MCF 10A (cell line): ENCODE measurements around the gene SLC4A8. TPM values are rescaled to one million over a fixed set of nuclear protein-coding genes. Genes with fewer than 3 reads are reported as not detected.

Experiments used
- BruUV-seq: library from RNA; stranded (reverse); fragments of 400-500 nt; replicated peaks from 2 replicates; lab custom pipeline; 2021; lab: Mats Ljungman, UMichigan
- CTCF ChIA-PET: fragments of 300-600 bp; sonication (Branson Sonifier 250); formaldehyde crosslinking; extraction: SDS; loops from one replicate; lab custom pipeline; 2021; ENCODE audit warnings: antibody characterized with exemption, inconsistent platforms; lab: Yijun Ruan, JAX
- POLR2A ChIA-PET: fragments of 300-600, 350-650 bp; sonication (Branson Sonifier 250); formaldehyde crosslinking; extraction: SDS; loops from one replicate; lab custom pipeline; 2020; ENCODE audit warnings: antibody characterized with exemption, inconsistent platforms; lab: Yijun Ruan, JAX
- DNase-seq: peaks from one replicate; pipeline ENCODE4 v3.0.0-alpha.2; 2018; ENCODE audit not compliant: unreplicated experiment
- H3K27ac Mint-ChIP-seq: one replicate; pipeline ENCODE4 v1.8.0; 2022; ENCODE audit warnings: mild to moderate bottlenecking, low read depth, mixed read lengths; ENCODE audit not compliant: unreplicated experiment
- H3K27me3 Mint-ChIP-seq: one replicate; pipeline ENCODE4 v1.8.0; 2022; ENCODE audit warnings: mixed read lengths; ENCODE audit not compliant: insufficient read depth, unreplicated experiment
- H3K36me3 Mint-ChIP-seq: one replicate; pipeline ENCODE4 v1.8.0; 2022; ENCODE audit warnings: mild to moderate bottlenecking, moderate library complexity, mixed read lengths; ENCODE audit not compliant: insufficient read depth, unreplicated experiment
- H3K4me1 Mint-ChIP-seq: one replicate; pipeline ENCODE4 v1.8.0; 2022; ENCODE audit warnings: mixed read lengths; ENCODE audit not compliant: insufficient read depth, unreplicated experiment
- H3K4me3 Mint-ChIP-seq: one replicate; pipeline ENCODE4 v1.8.0; 2022; ENCODE audit warnings: mild to moderate bottlenecking, moderate library complexity, mixed read lengths; ENCODE audit not compliant: unreplicated experiment
- H3K9me3 Mint-ChIP-seq: one replicate; pipeline ENCODE4 v1.8.0; 2022; ENCODE audit warnings: mixed read lengths; ENCODE audit not compliant: unreplicated experiment
- intact Hi-C: fragments of 100-400 bp; cut with micrococcal nuclease; formaldehyde crosslinking; loops from 2 replicates; pipeline ENCODE4 v1.14.1; 2022
- total RNA-seq: library from RNA; stranded (reverse); gene quantifications from 2 replicates; pipeline ENCODE4 v1.2.3, GENCODE V29; 2022
- TF ChIP-seq, protein P1 (sequence below): fragments of 200-600 bp; IDR thresholded peaks from one replicate; pipeline ENCODE4 v1.8.0; 2022; ENCODE audit warnings: antibody characterized with exemption, mild to moderate bottlenecking; ENCODE audit not compliant: unreplicated experiment

Gene SLC4A8
- total RNA-seq, 1 experiment from 2014 or later, result 1.1 TPM

DNA sequence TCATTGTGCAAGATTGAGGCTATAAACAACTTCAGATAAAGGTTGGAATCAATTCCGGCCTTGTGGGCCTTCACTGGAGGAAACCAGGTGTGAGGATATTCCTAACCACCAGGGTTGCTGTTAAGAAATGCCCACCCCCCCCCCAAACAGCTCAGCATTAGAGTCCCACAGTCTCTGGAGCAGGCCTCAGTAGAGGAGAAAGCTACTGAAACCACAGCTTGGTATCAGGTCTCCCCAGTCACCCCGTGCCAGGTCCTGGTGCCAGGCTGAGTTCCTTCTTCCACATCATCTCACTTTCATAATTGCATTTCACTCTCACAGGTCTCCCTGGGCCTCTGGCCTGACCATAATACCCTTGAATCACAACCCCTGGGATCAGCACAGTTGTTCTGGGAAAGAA is 45.9 kb upstream of the SLC4A8 start:
- peaks cover 11% of the 10 kb centered on the region for H3K4me1 Mint-ChIP-seq
- DNase-seq, result no peak
- no TSS peak for BruUV-seq
- H3K4me3 Mint-ChIP-seq, result no peak overlapping the region
- peaks cover 13% of the 10 kb centered on the region for H3K36me3 Mint-ChIP-seq
- no peak overlapping the region for H3K27ac Mint-ChIP-seq
- no peaks in the 10 kb centered on the region for H3K9me3 Mint-ChIP-seq
- TF ChIP-seq, protein P1, sequence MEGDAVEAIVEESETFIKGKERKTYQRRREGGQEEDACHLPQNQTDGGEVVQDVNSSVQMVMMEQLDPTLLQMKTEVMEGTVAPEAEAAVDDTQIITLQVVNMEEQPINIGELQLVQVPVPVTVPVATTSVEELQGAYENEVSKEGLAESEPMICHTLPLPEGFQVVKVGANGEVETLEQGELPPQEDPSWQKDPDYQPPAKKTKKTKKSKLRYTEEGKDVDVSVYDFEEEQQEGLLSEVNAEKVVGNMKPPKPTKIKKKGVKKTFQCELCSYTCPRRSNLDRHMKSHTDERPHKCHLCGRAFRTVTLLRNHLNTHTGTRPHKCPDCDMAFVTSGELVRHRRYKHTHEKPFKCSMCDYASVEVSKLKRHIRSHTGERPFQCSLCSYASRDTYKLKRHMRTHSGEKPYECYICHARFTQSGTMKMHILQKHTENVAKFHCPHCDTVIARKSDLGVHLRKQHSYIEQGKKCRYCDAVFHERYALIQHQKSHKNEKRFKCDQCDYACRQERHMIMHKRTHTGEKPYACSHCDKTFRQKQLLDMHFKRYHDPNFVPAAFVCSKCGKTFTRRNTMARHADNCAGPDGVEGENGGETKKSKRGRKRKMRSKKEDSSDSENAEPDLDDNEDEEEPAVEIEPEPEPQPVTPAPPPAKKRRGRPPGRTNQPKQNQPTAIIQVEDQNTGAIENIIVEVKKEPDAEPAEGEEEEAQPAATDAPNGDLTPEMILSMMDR, result no peak
- ChIA-PET CTCF (no interaction called here), POLR2A (interaction anchor here (0.7 kb wide), 1 partner anchor 322 kb away, joined by 3 read pairs; no protein-coding TSS in a partner anchor)
- intact Hi-C loops, result no loop called here
- no peaks in the 10 kb centered on the region for H3K27me3 Mint-ChIP-seq

DNA sequence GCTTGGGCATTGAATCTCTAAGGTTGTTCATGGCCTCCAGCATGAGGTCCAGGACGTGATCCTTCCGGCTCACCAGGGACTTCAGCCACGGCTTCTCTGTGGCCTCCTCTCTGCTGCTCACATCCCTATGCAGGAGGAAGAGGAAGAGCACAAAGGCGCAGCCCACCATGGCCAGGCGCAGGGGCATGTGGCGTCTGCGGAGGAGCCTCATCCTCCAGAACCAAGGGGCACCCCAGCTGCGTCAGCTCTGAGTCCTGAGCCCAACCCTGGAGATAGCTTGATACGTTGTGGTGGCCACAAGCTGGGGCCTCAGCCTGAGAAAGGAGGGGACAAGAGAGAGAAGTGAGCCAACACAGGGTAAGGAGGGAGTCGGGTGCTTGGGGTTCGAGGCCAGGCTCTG is 45.1 kb upstream of the SLC4A8 start:
- intact Hi-C loops, result no loop called here
- peaks cover 11% of the 10 kb centered on the region for H3K4me1 Mint-ChIP-seq

DNA sequence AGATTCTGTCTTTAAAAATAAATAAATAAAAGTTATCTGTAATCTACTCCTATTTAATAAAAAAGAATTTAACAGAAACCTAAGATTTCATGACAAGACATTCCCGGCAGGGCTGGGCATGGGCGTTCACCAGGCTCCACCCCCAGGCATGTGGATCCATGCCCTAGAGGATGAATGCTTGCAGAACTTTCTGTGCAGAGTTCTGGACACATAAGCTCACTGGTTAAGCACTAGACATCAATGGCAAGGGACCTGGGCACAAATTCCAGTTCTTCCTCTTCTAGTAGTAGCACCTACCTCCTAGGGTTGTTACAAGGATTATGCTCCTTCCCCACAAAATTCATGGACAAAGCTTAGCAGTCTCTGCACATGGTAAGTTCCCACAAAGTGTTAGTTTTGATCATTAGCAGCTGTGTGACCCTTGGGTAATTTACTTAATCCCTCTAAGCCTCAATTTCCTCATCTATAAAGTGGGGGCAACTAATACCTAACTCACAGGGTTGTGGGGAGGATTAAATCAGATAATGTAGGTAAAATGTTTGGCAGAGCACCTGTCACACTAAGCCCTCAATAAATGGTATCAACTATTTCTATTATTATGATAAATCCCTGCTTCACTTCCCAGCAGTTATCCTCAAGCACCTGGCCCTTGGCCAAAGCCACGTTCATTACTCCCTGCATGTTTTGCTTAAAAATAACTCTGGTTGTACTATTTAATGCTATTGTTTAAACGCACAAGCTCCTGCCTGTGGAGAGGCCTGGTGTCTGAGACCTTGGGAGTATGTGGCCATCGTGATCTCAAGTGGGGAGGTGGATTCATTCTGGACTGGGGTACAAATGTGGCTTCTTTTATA is 43.2 kb upstream of the SLC4A8 start:
- H3K36me3 Mint-ChIP-seq, result peaks cover 7% of the 10 kb centered on the region

More for the DNA sequence above, 45.1 kb upstream of the SLC4A8 start:
- TF ChIP-seq, protein P1, result no peak
- no peak for DNase-seq
- no peaks in the 10 kb centered on the region for H3K27me3 Mint-ChIP-seq
- H3K4me3 Mint-ChIP-seq, result no peak overlapping the region
- ChIA-PET POLR2A (no interaction called here), CTCF (no interaction called here)
- H3K36me3 Mint-ChIP-seq, result peaks cover 12% of the 10 kb centered on the region
- no peaks in the 10 kb centered on the region for H3K9me3 Mint-ChIP-seq
- BruUV-seq, result no TSS peak
- H3K27ac Mint-ChIP-seq, result no peak overlapping the region

DNA sequence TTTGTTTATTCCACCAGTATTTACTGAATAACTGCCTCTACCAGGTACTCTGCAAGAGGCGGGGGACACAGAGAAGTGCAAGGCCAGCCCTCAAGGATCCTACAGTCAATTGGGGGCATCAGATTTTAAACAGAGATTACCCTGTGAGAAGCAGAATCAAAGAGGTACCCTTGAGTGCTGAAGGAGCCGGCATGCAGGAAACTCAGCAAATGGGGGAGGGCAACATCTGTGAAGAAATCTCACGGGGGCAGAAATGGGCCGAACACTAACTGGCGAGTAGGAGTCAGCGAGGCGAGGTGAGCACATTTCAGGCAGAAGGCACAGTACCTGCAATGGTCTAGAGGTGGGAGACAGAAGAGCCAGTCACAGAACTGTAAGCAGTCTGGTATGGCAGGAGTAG is 42.5 kb upstream of the SLC4A8 start:
- ChIA-PET CTCF (interaction anchor here (0.6 kb wide), 1 partner anchor 349 kb away, joined by 5 read pairs; no protein-coding TSS in a partner anchor), POLR2A (interaction anchor here (1.4 to 2.3 kb wide), 2 partner anchors 10 to 302 kb away, joined by 3 to 16 read pairs; no protein-coding TSS in a partner anchor)
- no peak for DNase-seq
- Mint-ChIP-seq H3K27me3 (no peaks in the 10 kb centered on the region), H3K4me3 (no peak overlapping the region), H3K27ac (no peak overlapping the region), H3K9me3 (no peaks in the 10 kb centered on the region), H3K36me3 (peaks cover 7% of the 10 kb centered on the region), H3K4me1 (peaks cover 15% of the 10 kb centered on the region)
- intact Hi-C loops, result no loop called here
- TF ChIP-seq, protein P1, result no peak
- BruUV-seq, result no TSS peak

More for the DNA sequence above, 43.2 kb upstream of the SLC4A8 start:
- Mint-ChIP-seq H3K9me3 (no peaks in the 10 kb centered on the region), H3K27ac (no peak overlapping the region), H3K27me3 (no peaks in the 10 kb centered on the region), H3K4me1 (peaks cover 15% of the 10 kb centered on the region), H3K4me3 (no peak overlapping the region)
- no TSS peak for BruUV-seq
- TF ChIP-seq, protein P1, result no peak
- ChIA-PET CTCF (interaction anchor here (1.4 kb wide), 1 partner anchor 10 kb away, joined by 6 read pairs; no protein-coding TSS in a partner anchor), POLR2A (interaction anchor here (0.6 to 2.3 kb wide), 5 partner anchors 9 to 447 kb away, joined by 3 to 16 read pairs (median 3); partner anchors contain the start of gene GALNT6)
- no peak for DNase-seq
- intact Hi-C loops, result no loop called here
